Measurements from ENCODE around the gene GRM2. TPM values are rescaled to one million over a fixed set of nuclear protein-coding genes. Genes with fewer than 3 reads are reported as not detected.

GRM2 gene
- total and polyA plus RNA-seq, 2 of the 8 experiments (the other 6 are each of a cell fraction or from before 2014, with no cell fraction given), result 3.9 to 10.5 TPM

DNA sequence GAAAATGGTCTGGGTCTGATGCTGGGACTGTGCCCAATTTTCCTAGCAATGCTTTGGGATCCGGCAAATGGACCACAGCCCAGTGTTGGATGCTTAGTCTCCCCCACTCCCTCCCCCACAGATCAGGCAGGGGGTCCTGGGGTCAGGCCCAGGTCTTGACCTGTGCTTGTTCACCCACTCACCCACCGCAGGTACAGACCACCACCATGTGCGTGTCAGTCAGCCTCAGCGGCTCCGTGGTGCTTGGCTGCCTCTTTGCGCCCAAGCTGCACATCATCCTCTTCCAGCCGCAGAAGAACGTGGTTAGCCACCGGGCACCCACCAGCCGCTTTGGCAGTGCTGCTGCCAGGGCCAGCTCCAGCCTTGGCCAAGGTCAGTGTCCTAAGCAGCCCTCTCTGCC lies 10.6 kb downstream of the GRM2 start:
- Histone ChIP-seq H3K14ac (ENCODE audit: insufficient read length) (no peak overlapping the region), H3K27me3 (replicated peaks in 1 of 4; ENCODE audit: control insufficient read depth in 3 of 4, extremely low read depth in 1 of 4, insufficient read depth in 3 of 4, low read length in 3 of 4) (no peaks in the 10 kb centered on the region), H3K18ac (ENCODE audit: extremely low read depth, low read length) (no peak overlapping the region), H3K56ac (replicated peaks; ENCODE audit: insufficient read length, low read depth, low read length) (no peak overlapping the region), H2BK5ac (ENCODE audit: low read depth, low read length) (no peak overlapping the region; the same call in 1 of the 2 replicates), H2BK20ac (ENCODE audit: low read length) (no peak overlapping the region), H3K4ac (replicated peaks; ENCODE audit: insufficient read length, low read depth, low read length) (no peak overlapping the region), H3K4me1 (replicated peaks in 1 of 4; ENCODE audit: control insufficient read depth in 3 of 4, insufficient read depth in 4 of 4, low read length in 3 of 4) (no peaks in the 10 kb centered on the region; a peak in 1 of 7 replicates), H2AK5ac (ENCODE audit: low read depth, low read length) (no peak overlapping the region), H2BK12ac (ENCODE audit: low read depth, low read length) (no peak overlapping the region; the same call in 1 of the 2 replicates), H3K23ac (ENCODE audit: insufficient read length) (no peak overlapping the region), H4K8ac (ENCODE audit: extremely low read depth, insufficient read depth, low read length) (peak overlapping the region; percentile 37; the same call in 1 of the 2 replicates), H3K4me2 (ENCODE audit: insufficient read depth in 1 of 2, low read depth in 2 of 2, low read length in 2 of 2) (no peak overlapping the region), H2BK120ac (replicated peaks; ENCODE audit: low read depth, low read length) (no peak overlapping the region), H2BK15ac (ENCODE audit: low read length) (no peak overlapping the region), H3K4me3 (ENCODE audit: extremely low read depth in 1 of 4, insufficient read depth in 2 of 4, low read depth in 3 of 4, low read length in 4 of 4) (no peak overlapping the region), H3K79me1 (ENCODE audit: low read depth, low read length) (no peaks in the 10 kb centered on the region), H3K36me3 (ENCODE audit: control insufficient read depth in 2 of 4, insufficient read depth in 4 of 4, low read length in 3 of 4) (no peaks in the 10 kb centered on the region), H3K9ac (replicated peaks in 1 of 4; ENCODE audit: extremely low read depth in 1 of 4, low read depth in 3 of 4, low read length in 3 of 4) (no peak overlapping the region), H4K5ac (ENCODE audit: insufficient read length, low read depth, low read length) (no peak overlapping the region), H4K91ac (replicated peaks; ENCODE audit: insufficient read length, low read length) (no peak overlapping the region), H3K79me2 (ENCODE audit: control insufficient read depth in 1 of 2, insufficient read depth in 2 of 2, low read length in 2 of 2) (no peaks in the 10 kb centered on the region), H3K27ac (ENCODE audit: low read depth, low read length) (no peak overlapping the region), H3K9me3 (ENCODE audit: insufficient read depth in 2 of 2, low read depth in 1 of 2, low read length in 1 of 2) (no peaks in the 10 kb centered on the region), H2AFZ (ENCODE audit: low read length) (no peak overlapping the region), H4K20me1 (replicated peaks in 1 of 2; ENCODE audit: control insufficient read depth in 1 of 2, insufficient read depth in 2 of 2, low read length in 2 of 2) (peaks cover 0 to 3% of the 10 kb centered on the region in 2 experiments), H3K23me2 (ENCODE audit: low read depth, low read length) (peaks cover 2% of the 10 kb centered on the region; the same call in 1 of the 2 replicates)
- CTCF ChIA-PET (ENCODE audit: partially characterized antibody), result interaction anchor here (0.6 to 4.4 kb wide), 10 partner anchors 8 to 102 kb away, joined by 3 to 108 read pairs (median 4); partner anchors contain the start of gene GRM2
- DNase-seq (ENCODE audit: low read depth in 1 of 2, low spot score in 2 of 2), result no peak
- 88% methylated on average over 10 of the region's 10 CpGs; no CpG with 5 or more reads in 1 of the 2 experiments for WGBS, 2 experiments (ENCODE audit: extremely low coverage in 1 of 2, insufficient coverage in 1 of 2, insufficient read length in 1 of 2, insufficient replicate concordance in 2 of 2, low coverage in 1 of 2, low lambda C conversion rate in 2 of 2, missing lambda C conversion rate in 1 of 2)
- POLR2A ChIA-PET (ENCODE audit: partially characterized antibody), result interaction anchor here (1.5 kb wide), 1 partner anchor 82 kb away, joined by 4 read pairs; no protein-coding TSS in a partner anchor
- TF ChIP-seq CREB1 (IDR thresholded peaks at IDR 0.05) (no peak), POLR2AphosphoS5 (IDR thresholded peaks at IDR 0.05; ENCODE audit: low read depth, low read length) (no peak), JUND (IDR thresholded peaks at IDR 0.05; ENCODE audit: low read length) (no peak), HDAC6 (IDR thresholded peaks at IDR 0.05; ENCODE audit: low read depth, low read length) (no peak), CBX5 (IDR thresholded peaks at IDR 0.05; ENCODE audit: low read depth, low read length) (no peak), BCL11A (IDR thresholded peaks at IDR 0.05; ENCODE audit: low read depth in 2 of 2, low read length in 2 of 2) (no peak), ASH2L (IDR thresholded peaks at IDR 0.05; ENCODE audit: low read length) (no peak), RNF2 (IDR thresholded peaks at IDR 0.05; ENCODE audit: borderline replicate concordance, low read depth, low read length, missing control alignments, poor library complexity, severe bottlenecking) (no peak), SP4 (IDR thresholded peaks at IDR 0.05; ENCODE audit: low read length) (no peak), SUZ12 (IDR thresholded peaks at IDR 0.05; ENCODE audit: low read length) (no peak), MAFK (IDR thresholded peaks at IDR 0.05; ENCODE audit: low read depth, low read length) (no peak)
- TF ChIP-seq, protein P1, sequence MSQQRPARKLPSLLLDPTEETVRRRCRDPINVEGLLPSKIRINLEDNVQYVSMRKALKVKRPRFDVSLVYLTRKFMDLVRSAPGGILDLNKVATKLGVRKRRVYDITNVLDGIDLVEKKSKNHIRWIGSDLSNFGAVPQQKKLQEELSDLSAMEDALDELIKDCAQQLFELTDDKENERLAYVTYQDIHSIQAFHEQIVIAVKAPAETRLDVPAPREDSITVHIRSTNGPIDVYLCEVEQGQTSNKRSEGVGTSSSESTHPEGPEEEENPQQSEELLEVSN (IDR thresholded peaks at IDR 0.05), result no peak
- no peak for FAIRE-seq

All from H1 (cell line).